Endothelial cell of umbilical vein (primary cell): ENCODE measurements around the gene CACNA2D3. TPM values are rescaled to one million over a fixed set of nuclear protein-coding genes. Genes with fewer than 3 reads are reported as not detected.

Experiments used
- BruUV-seq: library from RNA; stranded (reverse); fragments of 400-500 nt; replicated peaks from 2 replicates; lab custom pipeline; 2021; lab: Mats Ljungman, UMichigan
- CTCF ChIA-PET: fragments of 300-600, 350-600 bp; sonication (Branson Sonifier 250); formaldehyde crosslinking; loops from one replicate; lab custom pipeline; 2021; ENCODE audit warnings: antibody characterized with exemption, inconsistent platforms; lab: Charles Lee
- POLR2A ChIA-PET: fragments of 300-600, 350-600 bp; sonication (Branson Sonifier 250); formaldehyde crosslinking; loops from one replicate; lab custom pipeline; 2021; ENCODE audit warnings: antibody characterized with exemption, inconsistent platforms; lab: Charles Lee
- DNase-seq: peaks from one replicate; pipeline ENCODE4 v3.0.0-alpha.2; 2011; ENCODE audit warnings: low read depth, low spot score
- FAIRE-seq: peaks from 2 replicates; lab custom pipeline; 2011; peaks lifted over from hg19 to GRCh38; lab: Jason Lieb, UNC
- H2AFZ ChIP-seq: 2 replicates; pipeline ENCODE4 v1.6.0; 2012; ENCODE audit warnings: low read depth, low read length, control low read depth, inconsistent platforms
- H3K27ac ChIP-seq: 2 replicates; pipeline ENCODE4 v1.5.1; 2011; ENCODE audit warnings: low read depth, mild to moderate bottlenecking, control low read depth, low read length, moderate library complexity; ENCODE audit not compliant: insufficient read depth
- H3K27me3 ChIP-seq, 2 experiments: 2 replicates each; pipeline versions ENCODE4 v1.6.0 to v1.6.1; 2011; ENCODE audit warnings: low read length in 2 of 2, mixed read lengths in 1 of 2; ENCODE audit not compliant: control insufficient read depth in 2 of 2, insufficient read depth in 2 of 2
- H3K36me3 ChIP-seq, 2 experiments: 2 replicates in 1 of 2; 3 replicates in 1 of 2; pipeline ENCODE4 v1.5.1; 2011; ENCODE audit warnings: low read length in 2 of 2, mild to moderate bottlenecking in 1 of 2, moderate library complexity in 1 of 2; ENCODE audit not compliant: control insufficient read depth in 2 of 2, insufficient read depth in 2 of 2; ENCODE audit errors: extremely low read depth in 1 of 2
- H3K4me1 ChIP-seq: 3 replicates; pipeline ENCODE4 v1.5.1; 2011; ENCODE audit warnings: mild to moderate bottlenecking, low read length; ENCODE audit not compliant: control insufficient read depth, insufficient read depth; ENCODE audit errors: extremely low read depth
- H3K4me2 ChIP-seq: 2 replicates; pipeline ENCODE4 v1.6.1; 2011; ENCODE audit warnings: low read length, control low read depth, mixed read lengths; ENCODE audit not compliant: insufficient read depth
- H3K4me3 ChIP-seq, 3 experiments: fragments of 200-600 bp in 1 of 3; sonication (generic), shearing (Covaris generic) in 1 of 3; replicated peaks in 1 of 3; 2 replicates each; pipeline ENCODE4 v1.5.1; 2011 to 2016; ENCODE audit warnings: control low read depth in 3 of 3, low read length in 3 of 3, mild to moderate bottlenecking in 2 of 3, inconsistent platforms in 1 of 3, low read depth in 1 of 3, moderate library complexity in 1 of 3; ENCODE audit not compliant: insufficient read depth in 1 of 3
- H3K79me2 ChIP-seq: 2 replicates; pipeline ENCODE4 v1.6.0; 2012; ENCODE audit warnings: low read length, inconsistent platforms; ENCODE audit not compliant: control insufficient read depth, insufficient read depth
- H3K9ac ChIP-seq: replicated peaks from 2 replicates; pipeline ENCODE3; 2011; ENCODE audit warnings: low read length, control low read depth; ENCODE audit not compliant: insufficient read depth; ENCODE audit errors: extremely low read depth
- H3K9me1 ChIP-seq: replicated peaks from 3 replicates; pipeline ENCODE4 v1.6.0; 2011; ENCODE audit warnings: mild to moderate bottlenecking, low read length; ENCODE audit not compliant: control insufficient read depth, insufficient read depth; ENCODE audit errors: extremely low read depth
- H3K9me3 ChIP-seq: replicated peaks from 2 replicates; pipeline ENCODE4 v1.5.1; 2012; ENCODE audit warnings: low read length, inconsistent platforms; ENCODE audit not compliant: control insufficient read depth, insufficient read depth
- H4K20me1 ChIP-seq: replicated peaks from 2 replicates; pipeline ENCODE3; 2011; ENCODE audit warnings: mild to moderate bottlenecking, low read length; ENCODE audit not compliant: control insufficient read depth, insufficient read depth; ENCODE audit errors: extremely low read depth
- CTCF ChIP-seq, 2 donors: IDR thresholded peaks; 1 replicate in 1 of 2; 2 replicates in 1 of 2; pipeline ENCODE4 v1.5.1; 2011; ENCODE audit warnings: low read length in 2 of 2, mild to moderate bottlenecking in 2 of 2, moderate library complexity in 2 of 2, control low read depth in 1 of 2, inconsistent platforms in 1 of 2, low read depth in 1 of 2; ENCODE audit not compliant: insufficient read depth in 1 of 2; ENCODE audit errors: extremely low read depth in 1 of 2
- EZH2 ChIP-seq: IDR thresholded peaks from 2 replicates; pipeline ENCODE4 v1.6.1; 2012; ENCODE audit warnings: borderline replicate concordance, low read depth, mild to moderate bottlenecking, moderate library complexity, low read length, inconsistent platforms; ENCODE audit not compliant: severe bottlenecking
- FOS ChIP-seq: IDR thresholded peaks from 2 replicates; pipeline ENCODE4 v1.6.1; 2011; ENCODE audit warnings: mild to moderate bottlenecking, low read length, moderate library complexity, borderline replicate concordance; ENCODE audit not compliant: insufficient read depth
- GATA2 ChIP-seq: IDR thresholded peaks from 2 replicates; pipeline ENCODE4 v1.7.0; 2011; ENCODE audit warnings: low read depth, mild to moderate bottlenecking, moderate library complexity, mixed read lengths, low read length; ENCODE audit not compliant: insufficient read length, insufficient read depth
- JUN ChIP-seq: IDR thresholded peaks from 2 replicates; pipeline ENCODE4 v1.6.1; 2011; ENCODE audit warnings: borderline replicate concordance, low read depth; ENCODE audit not compliant: insufficient read length, insufficient read depth
- MAX ChIP-seq: IDR thresholded peaks from 2 replicates; pipeline ENCODE4 v1.6.1; 2011; ENCODE audit not compliant: insufficient read depth, insufficient read length
- MYC ChIP-seq: IDR thresholded peaks from one replicate; pipeline ENCODE4 v1.6.1; 2011; ENCODE audit warnings: mild to moderate bottlenecking, low read depth, low read length
- POLR2A ChIP-seq: IDR thresholded peaks from 2 replicates; pipeline ENCODE4 v1.6.1; 2012; ENCODE audit warnings: low read depth, mild to moderate bottlenecking, control low read depth, low read length
- POLR2AphosphoS5 ChIP-seq: IDR thresholded peaks from 2 replicates; pipeline ENCODE4 v1.6.1; 2012; ENCODE audit warnings: low read depth, mild to moderate bottlenecking, control low read depth, low read length, moderate library complexity; ENCODE audit not compliant: insufficient read depth
- dilution Hi-C: fragments of 300-500 bp; cut with MboI; formaldehyde crosslinking; loops from one replicate; pipeline ENCODE4 v1.15.0; 2019; ENCODE audit warnings: low sequenced_read_pairs; ENCODE audit not compliant: extremely low pct_ligation_motif_present
- intact Hi-C: fragments of 100-400 bp; cut with micrococcal nuclease; formaldehyde crosslinking; loops from one replicate; pipeline ENCODE4 v1.10.0; 2022
- polyA plus RNA-seq, 4 experiments: library from polyadenylated mRNA; depleted of rRNA in 3 of 4; stranded (reverse) in 3 of 4; unstranded in 1 of 4; fragments of >200 nt; gene quantifications; 2 replicates each; pipeline versions ENCODE4 v1.2.1 to v1.2.3, GENCODE V29; 2011 to 2012; ENCODE audit warnings: missing spikeins in 1 of 4
- total RNA-seq: library from RNA; stranded (reverse); gene quantifications from 2 replicates; pipeline ENCODE4 v1.2.3, GENCODE V29; 2021

Gene CACNA2D3
- total and polyA plus RNA-seq, 2 donors (not counting 3 experiments of a cell fraction or from before 2014, with no cell fraction given): not detected

GRCh38 chr3:54665016-54665600 lies 542.8 kb downstream of the CACNA2D3 start:
- Histone ChIP-seq H3K9me1 (no peaks in the 10 kb centered on the region), H3K27ac (no peak overlapping the region), H3K79me2 (no peaks in the 10 kb centered on the region), H3K4me3 (no peak overlapping the region), H3K36me3 (no peaks in the 10 kb centered on the region), H3K27me3 (no peaks in the 10 kb centered on the region), H2AFZ (no peak overlapping the region), H3K4me2 (no peak overlapping the region), H3K9me3 (no peaks in the 10 kb centered on the region), H4K20me1 (no peaks in the 10 kb centered on the region), H3K9ac (no peak overlapping the region), H3K4me1 (no peaks in the 10 kb centered on the region)
- intact Hi-C loops (no loop called here), dilution Hi-C loops (no loop called here)
- ChIA-PET CTCF (no interaction called here), POLR2A (no interaction called here)
- no TSS peak for BruUV-seq
- no peak for TF ChIP-seq MYC
- no peak for TF ChIP-seq JUN
- TF ChIP-seq CTCF (IDR thresholded peaks at IDR 0.05; ENCODE audit: extremely low read depth in 1 of 2, insufficient read depth in 1 of 2, low read depth in 1 of 2, low read length in 2 of 2): no peak
- TF ChIP-seq EZH2: no peak
- DNase-seq (no peak), FAIRE-seq (no peak)

- H4K20me1 ChIP-seq: no peaks in the 10 kb centered on the region
- H3K4me3 ChIP-seq: no peak overlapping the region
- dilution Hi-C loops: no loop called here
- no peaks in the 10 kb centered on the region for H3K27me3 ChIP-seq
- H3K9me3 ChIP-seq: no peaks in the 10 kb centered on the region
- no peak overlapping the region for H3K4me2 ChIP-seq
- FAIRE-seq (no peak), DNase-seq (no peak)
- ChIA-PET CTCF (no interaction called here), POLR2A (no interaction called here)
- no peak overlapping the region for H3K27ac ChIP-seq
- H3K79me2 ChIP-seq: no peaks in the 10 kb centered on the region
- H2AFZ ChIP-seq: no peak overlapping the region
- intact Hi-C loops: no loop called here
- no peaks in the 10 kb centered on the region for H3K4me1 ChIP-seq
- H3K9me1 ChIP-seq: no peaks in the 10 kb centered on the region
- BruUV-seq: no TSS peak
- H3K9ac ChIP-seq: no peak overlapping the region
- TF ChIP-seq POLR2AphosphoS5: no peak
- TF ChIP-seq JUN: no peak
- TF ChIP-seq MAX: no peak
- no peak for TF ChIP-seq EZH2
- TF ChIP-seq CTCF (IDR thresholded peaks at IDR 0.05; ENCODE audit: extremely low read depth in 1 of 2, insufficient read depth in 1 of 2, low read depth in 1 of 2, low read length in 2 of 2): no peak
- TF ChIP-seq GATA2: no peak
- TF ChIP-seq MYC: no peak
- no peak for TF ChIP-seq POLR2A
- TF ChIP-seq FOS: no peak
- H3K36me3 ChIP-seq: no peaks in the 10 kb centered on the region
These were observed 545.9 kb downstream of the CACNA2D3 start for GRCh38 chr3:54668236-54668635.
